ENCODE measurements around the gene SLC25A51.

Gene SLC25A51

GRCh38 chr9:37936965-37937364 is 33.0 kb upstream of the SLC25A51 start:
- DNase-seq: no peak

- DNase-seq: no peak
These were observed 32.4 kb upstream of the SLC25A51 start for GRCh38 chr9:37936376-37936775.

- no peak for DNase-seq
These were observed 31.2 kb upstream of the SLC25A51 start for GRCh38 chr9:37935096-37935495.

- DNase-seq: no peak
These were observed 27.7 kb upstream of the SLC25A51 start for GRCh38 chr9:37931592-37931991.

GRCh38 chr9:37929441-37929895 is 25.5 kb upstream of the SLC25A51 start:
- DNase-seq: no peak

GRCh38 chr9:37928552-37929430 is 24.9 kb upstream of the SLC25A51 start:
- no peak for DNase-seq

GRCh38 chr9:37927601-37928551 is 23.9 kb upstream of the SLC25A51 start:
- DNase-seq: no peak

- DNase-seq: no peak
These were observed 23.2 kb upstream of the SLC25A51 start for GRCh38 chr9:37927132-37927531.

GRCh38 chr9:37926737-37927118 is 22.8 kb upstream of the SLC25A51 start:
- no peak for DNase-seq

GRCh38 chr9:37925786-37926736 is 22.1 kb upstream of the SLC25A51 start:
- DNase-seq: no peak

- no peak for DNase-seq
These were observed 21.1 kb upstream of the SLC25A51 start for GRCh38 chr9:37925006-37925405.

GRCh38 chr9:37924538-37924937 is 20.6 kb upstream of the SLC25A51 start:
- DNase-seq: no peak

GRCh38 chr9:37923796-37924427 is 20.0 kb upstream of the SLC25A51 start:
- no peak for DNase-seq

GRCh38 chr9:37923118-37923795 is 19.3 kb upstream of the SLC25A51 start:
- DNase-seq: no peak

- no peak for DNase-seq
These were observed 18.6 kb upstream of the SLC25A51 start for GRCh38 chr9:37922363-37923117.

- no peak for DNase-seq
These were observed 17.8 kb upstream of the SLC25A51 start for GRCh38 chr9:37921546-37922300.

GRCh38 chr9:37921168-37921510 is 17.2 kb upstream of the SLC25A51 start:
- no peak for DNase-seq

- DNase-seq: peak; percentile 6
These were observed 16.7 kb upstream of the SLC25A51 start for GRCh38 chr9:37920471-37921167.

- DNase-seq: no peak
These were observed 16.0 kb upstream of the SLC25A51 start for GRCh38 chr9:37919956-37920335.
